Erythroblast (primary cell): ENCODE data around the gene PTPRT.

ENCODE experiments used
- GATA1 ChIP-seq: IDR thresholded peaks from 2 replicates; pipeline ENCODE4 v1.6.1; 2011; ENCODE audit warnings: low read depth, mild to moderate bottlenecking, control low read depth, low read length, moderate library complexity
- POLR2A ChIP-seq: IDR thresholded peaks from 2 replicates; pipeline ENCODE4 v1.6.1; 2011; ENCODE audit warnings: mild to moderate bottlenecking, low read length

GRCh38 chr20:42972591-42972990, 217.1 kb downstream of the PTPRT start:
- no peak for TF ChIP-seq POLR2A
- TF ChIP-seq GATA1, result no peak
